HG03558 (cell line): ENCODE measurements around the gene RBM11.

Experiments used
- ATAC-seq: cut with Tn5 transposase; IDR thresholded peaks from one replicate; pipeline ENCODE4 v1.9.1; 2021; ENCODE audit warnings: moderate number of reproducible peaks; ENCODE audit not compliant: unreplicated experiment; ENCODE audit errors: extremely low read depth

RBM11 gene

DNA sequence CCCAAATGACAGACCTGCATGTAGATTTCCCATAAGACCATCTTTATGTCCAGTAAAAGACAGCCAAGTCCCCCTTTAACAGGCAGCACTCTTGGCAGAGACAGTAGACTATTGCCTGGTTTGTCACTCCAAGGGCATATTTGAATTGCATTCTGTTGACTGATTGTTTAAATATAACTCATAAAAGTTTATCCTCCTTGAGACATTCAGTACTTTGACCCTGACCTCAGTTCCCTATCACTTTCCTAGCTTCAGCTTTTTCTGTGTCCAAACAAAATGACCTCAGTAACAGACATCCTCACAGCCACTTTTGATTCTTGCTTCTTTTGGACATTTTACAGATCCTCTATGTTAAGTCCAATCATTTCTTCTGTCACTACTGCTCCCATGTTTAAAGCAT, 51.1 kb downstream of the RBM11 start:
- ATAC-seq: no peak

- ATAC-seq: no peak
Observed at GRCh38 chr21:14270631-14271030, 54.7 kb downstream of the RBM11 start.

DNA sequence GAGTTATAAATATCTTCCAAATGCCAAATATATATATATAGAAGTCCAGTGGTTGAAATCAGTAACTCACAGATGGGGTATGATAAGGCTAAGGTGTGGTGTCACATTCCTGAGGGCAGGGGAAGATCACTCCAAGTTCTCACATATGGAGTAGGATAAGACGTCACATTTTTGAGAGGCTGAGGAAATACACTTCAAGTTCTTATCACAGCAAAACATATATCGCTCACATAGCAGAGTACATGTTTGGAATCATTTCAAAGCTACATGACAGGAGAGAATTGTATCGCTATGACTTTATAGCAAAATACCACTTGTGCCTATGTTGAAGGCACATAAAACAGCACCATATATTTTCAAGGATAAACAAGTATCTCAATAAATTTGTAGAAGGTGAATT, 55.1 kb downstream of the RBM11 start:
- no peak for ATAC-seq

- no peak for ATAC-seq
Observed at GRCh38 chr21:14271641-14272040, 55.7 kb downstream of the RBM11 start.

DNA sequence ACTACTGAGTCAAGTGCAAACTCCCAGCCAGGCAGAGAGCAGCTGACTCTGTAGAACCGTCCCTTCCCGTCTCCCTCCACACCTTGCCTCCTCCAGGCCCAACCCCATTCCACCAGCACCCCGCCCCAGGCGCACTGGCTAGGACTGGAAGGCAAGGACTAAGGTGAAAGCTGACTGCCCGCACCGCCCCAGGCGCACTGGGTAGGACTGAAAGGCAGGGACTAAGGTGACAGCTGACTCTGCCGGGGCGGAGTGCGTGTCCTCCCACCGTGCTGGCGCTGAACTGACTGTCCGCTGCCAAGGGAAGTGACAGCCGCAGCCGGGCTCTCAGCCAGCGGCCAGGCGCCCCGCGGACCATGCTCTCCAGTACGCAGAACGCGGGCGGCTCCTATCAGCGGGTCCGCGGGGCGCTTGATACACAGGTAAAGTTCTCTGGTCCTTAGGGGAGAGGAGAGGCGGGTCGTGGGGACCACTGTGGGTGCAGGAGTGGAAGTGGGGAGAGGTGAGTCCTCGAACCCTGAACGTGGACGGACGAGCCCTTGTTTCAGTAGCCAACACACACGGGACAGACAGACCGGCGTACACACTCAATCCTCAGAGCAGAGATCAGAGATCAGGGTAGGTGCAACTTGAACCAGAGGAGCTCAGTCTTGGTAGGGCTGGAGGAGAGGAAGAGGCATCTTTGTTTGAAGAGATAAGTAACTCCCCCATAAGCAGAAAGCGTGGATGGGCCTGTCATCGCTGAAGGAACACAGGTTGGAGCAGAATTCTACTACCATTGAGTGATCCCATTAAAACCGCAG, 58.0 kb downstream of the RBM11 start:
- no peak for ATAC-seq

DNA sequence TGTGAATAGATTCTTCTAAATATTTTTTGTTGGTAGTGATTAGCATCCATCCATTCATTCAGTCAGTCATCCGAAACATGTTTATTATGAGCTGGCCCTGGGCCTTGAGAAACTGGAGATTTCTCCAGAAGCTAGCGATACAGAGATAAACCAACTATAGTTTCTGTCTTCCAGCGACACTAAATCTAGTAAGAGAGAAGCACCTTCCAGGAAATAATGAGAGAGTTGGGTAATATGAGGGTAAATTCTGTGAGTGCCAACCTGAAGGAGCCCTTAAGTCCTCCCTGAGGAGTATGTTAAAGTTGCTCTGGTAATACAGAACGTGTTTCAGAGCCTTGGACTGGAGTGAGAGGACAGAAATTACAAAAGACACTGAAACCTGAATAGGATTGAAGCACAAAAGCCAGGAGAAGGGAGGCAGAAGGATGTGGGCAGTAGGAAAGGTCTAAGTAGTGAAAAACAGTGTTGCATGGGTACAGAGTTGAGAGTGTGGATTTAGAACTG, 59.8 kb downstream of the RBM11 start:
- no peak for ATAC-seq
